ENCODE data around the gene CYP2E1. TPM values are rescaled to one million over a fixed set of nuclear protein-coding genes. Genes with fewer than 3 reads are reported as not detected.
"Not testable (repeated sequence)": the region's sequence is repeated elsewhere in the genome, so short reads cannot be mapped to it uniquely, and the experiment has no call there.

Gene CYP2E1
- total RNA-seq (2014; rRNA removed; shearing (Covaris generic)): not detected in 2 replicates
- polyA plus RNA-seq (2015; cell fraction: cytosol; rRNA removed): 0.20 TPM in 1 of 2 replicates, not detected in the other
- polyA plus RNA-seq (2015; cell fraction: nucleus; rRNA removed): 0.25 and 0.75 TPM in 2 replicates

DNA sequence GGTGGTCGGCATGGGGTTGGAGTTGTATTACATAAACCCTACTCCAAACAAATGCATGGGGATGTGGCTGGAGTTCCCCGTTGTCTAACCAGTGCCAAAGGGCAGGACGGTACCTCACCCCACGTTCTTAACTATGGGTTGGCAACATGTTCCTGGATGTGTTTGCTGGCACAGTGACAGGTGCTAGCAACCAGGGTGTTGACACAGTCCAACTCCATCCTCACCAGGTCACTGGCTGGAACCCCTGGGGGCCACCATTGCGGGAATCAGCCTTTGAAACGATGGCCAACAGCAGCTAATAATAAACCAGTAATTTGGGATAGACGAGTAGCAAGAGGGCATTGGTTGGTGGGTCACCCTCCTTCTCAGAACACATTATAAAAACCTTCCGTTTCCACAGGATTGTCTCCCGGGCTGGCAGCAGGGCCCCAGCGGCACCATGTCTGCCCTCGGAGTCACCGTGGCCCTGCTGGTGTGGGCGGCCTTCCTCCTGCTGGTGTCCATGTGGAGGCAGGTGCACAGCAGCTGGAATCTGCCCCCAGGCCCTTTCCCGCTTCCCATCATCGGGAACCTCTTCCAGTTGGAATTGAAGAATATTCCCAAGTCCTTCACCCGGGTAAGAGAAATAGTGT is at the start of gene CYP2E1:
Gene CYP2E1, plus strand, starts transcription at position 407 of the 632 bp plus-strand sequence. Its CDS starts 33 bp downstream, at position 440.
- DNase-seq (ENCODE audit: low read depth, low spot score): no peak
- in situ Hi-C loops (cut with HindIII; ENCODE audit: low pct_unique_long_range_greater_than_20kb, low sequenced_read_pairs): no loop called here

DNA sequence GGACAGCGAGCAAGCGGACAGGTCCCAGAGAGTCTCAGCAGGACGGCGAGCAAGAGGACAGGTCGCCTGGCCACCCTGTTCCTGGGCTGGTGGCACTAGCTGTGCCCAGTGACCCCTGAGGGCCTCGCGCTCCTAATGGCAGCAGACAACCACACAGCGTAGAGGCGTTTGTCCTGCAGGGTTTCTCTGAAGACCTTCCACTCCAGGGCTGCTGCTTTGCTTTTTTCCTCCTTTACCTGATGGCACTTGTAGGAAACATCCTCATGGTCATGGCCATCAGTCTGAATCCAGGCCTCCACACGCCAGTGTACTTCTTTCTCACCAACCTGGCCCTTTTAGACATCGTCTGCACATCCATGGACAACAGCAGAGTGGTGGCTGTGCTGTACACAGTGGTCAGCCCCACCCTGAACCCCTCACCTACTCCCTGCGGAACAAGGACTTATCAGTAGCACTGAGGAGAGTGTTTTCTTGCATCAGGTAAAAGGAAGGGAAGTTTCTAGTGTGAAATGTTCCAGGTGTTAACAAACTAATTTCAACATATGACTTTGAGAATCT is 46.0 kb upstream of the CYP2E1 start:
- DNase-seq (ENCODE audit: low read depth, low spot score): no peak
- in situ Hi-C loops (cut with HindIII; ENCODE audit: low pct_unique_long_range_greater_than_20kb, low sequenced_read_pairs): no loop called here

DNA sequence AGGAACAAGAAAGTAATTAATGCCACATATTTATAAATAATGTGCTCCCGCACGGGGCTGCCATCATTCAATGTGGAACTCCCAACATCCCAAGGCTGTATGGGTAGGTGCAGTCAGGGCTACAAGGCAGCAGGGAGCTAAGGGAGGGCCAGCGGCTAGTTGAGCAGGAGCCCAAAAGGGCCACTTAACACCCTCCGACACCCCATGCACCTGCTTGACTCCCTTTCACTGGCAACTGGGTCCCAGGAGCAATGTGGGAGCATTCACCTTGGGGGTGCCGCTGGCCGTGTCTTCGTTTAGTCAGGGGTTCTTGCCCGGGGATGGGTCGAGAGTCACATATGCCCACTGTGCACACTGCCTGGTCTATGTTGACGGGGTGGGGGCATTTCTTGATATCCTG is 45.5 kb upstream of the CYP2E1 start:
- no peak for DNase-seq (ENCODE audit: low read depth, low spot score)
- in situ Hi-C loops (cut with HindIII; ENCODE audit: low pct_unique_long_range_greater_than_20kb, low sequenced_read_pairs): no loop called here

- in situ Hi-C loops (cut with HindIII; ENCODE audit: low pct_unique_long_range_greater_than_20kb, low sequenced_read_pairs): no loop called here
- DNase-seq (ENCODE audit: low read depth, low spot score): no peak
These were observed 42.3 kb upstream of the CYP2E1 start for GRCh38 chr10:133484818-133485217.

GRCh38 chr10:133487085-133487484 is 40.1 kb upstream of the CYP2E1 start:
- no peak for DNase-seq (ENCODE audit: low read depth, low spot score)
- in situ Hi-C loops (cut with HindIII; ENCODE audit: low pct_unique_long_range_greater_than_20kb, low sequenced_read_pairs): no loop called here

GRCh38 chr10:133488354-133488753 is 38.8 kb upstream of the CYP2E1 start:
- DNase-seq (ENCODE audit: low read depth, low spot score): no peak
- in situ Hi-C loops (cut with HindIII; ENCODE audit: low pct_unique_long_range_greater_than_20kb, low sequenced_read_pairs): no loop called here

- in situ Hi-C loops (cut with HindIII; ENCODE audit: low pct_unique_long_range_greater_than_20kb, low sequenced_read_pairs): no loop called here
- no peak for DNase-seq (ENCODE audit: low read depth, low spot score)
These were observed 37.2 kb upstream of the CYP2E1 start for GRCh38 chr10:133489816-133490588.

DNA sequence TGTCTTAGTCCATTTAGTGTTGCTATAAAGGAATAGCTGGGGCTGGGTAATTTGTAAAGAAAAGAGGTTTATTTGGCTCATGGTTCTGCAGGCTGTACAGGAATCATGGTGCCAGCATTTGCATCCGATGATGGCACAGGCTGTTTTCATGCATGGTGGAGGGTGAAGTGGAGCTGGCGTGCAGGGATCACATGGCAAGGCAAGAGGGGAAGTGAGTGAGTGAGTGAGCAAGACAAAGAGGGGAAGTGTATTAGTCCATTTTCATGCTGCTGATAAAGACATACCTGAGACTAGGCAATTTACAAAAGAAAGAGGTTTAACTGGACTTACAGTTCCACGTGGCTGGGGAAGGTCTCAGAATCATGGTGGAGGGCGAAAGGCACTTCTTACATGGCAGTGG is 33.6 kb upstream of the CYP2E1 start:
- DNase-seq (ENCODE audit: low read depth, low spot score); in situ Hi-C loops (cut with HindIII; ENCODE audit: low pct_unique_long_range_greater_than_20kb, low sequenced_read_pairs): not testable (repeated sequence)

- in situ Hi-C loops (cut with HindIII; ENCODE audit: low pct_unique_long_range_greater_than_20kb, low sequenced_read_pairs): not testable (repeated sequence)
- peak; percentile 34 for DNase-seq (ENCODE audit: low read depth, low spot score)
These were observed 29.8 kb upstream of the CYP2E1 start for GRCh38 chr10:133497363-133497762.

- in situ Hi-C loops (cut with HindIII; ENCODE audit: low pct_unique_long_range_greater_than_20kb, low sequenced_read_pairs); DNase-seq (ENCODE audit: low read depth, low spot score): not testable (repeated sequence)
These were observed 28.0 kb upstream of the CYP2E1 start for GRCh38 chr10:133499176-133499575.

DNA sequence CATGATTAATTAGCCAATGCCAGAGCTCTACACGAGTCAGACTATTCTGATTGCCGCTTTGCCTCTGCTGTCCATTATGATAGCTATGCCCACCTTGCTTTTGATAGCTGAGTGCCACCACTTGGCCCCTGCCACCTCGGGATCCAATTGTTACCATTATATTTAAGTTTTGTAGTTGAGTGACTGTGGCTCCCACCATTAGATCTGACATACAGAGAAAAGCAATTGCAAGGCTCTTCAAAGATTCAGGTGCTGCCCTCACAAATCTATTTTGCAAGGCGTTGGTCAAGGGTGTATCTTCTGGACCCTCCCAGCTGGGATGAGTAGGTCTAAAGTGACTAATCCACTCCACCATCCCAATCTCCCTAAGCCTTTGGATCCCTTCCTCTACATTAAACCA is 26.3 kb upstream of the CYP2E1 start:
- DNase-seq (ENCODE audit: low read depth, low spot score); in situ Hi-C loops (cut with HindIII; ENCODE audit: low pct_unique_long_range_greater_than_20kb, low sequenced_read_pairs): not testable (repeated sequence)

DNA sequence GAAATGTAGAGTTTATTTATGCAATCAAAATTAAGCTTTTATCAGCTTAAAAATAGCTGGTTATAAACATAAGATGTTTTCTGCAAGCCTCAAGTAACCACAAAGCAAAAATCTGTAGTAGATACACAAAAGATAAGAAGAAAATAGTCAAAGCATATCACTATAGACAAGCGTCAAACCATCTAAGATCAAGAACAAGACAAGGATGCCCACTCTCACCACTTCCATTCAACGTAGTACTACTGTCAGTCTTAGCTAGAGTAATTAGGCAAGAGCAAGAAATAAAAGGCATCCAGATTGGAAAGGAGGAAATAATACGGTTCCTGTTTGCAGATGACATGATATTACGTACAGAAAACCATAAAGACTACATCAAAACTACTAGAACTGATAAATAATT is 17.5 kb upstream of the CYP2E1 start:
- in situ Hi-C loops (cut with HindIII; ENCODE audit: low pct_unique_long_range_greater_than_20kb, low sequenced_read_pairs): no loop called here

GRCh38 chr10:133511408-133511807 is 15.8 kb upstream of the CYP2E1 start:
- in situ Hi-C loops (cut with HindIII; ENCODE audit: low pct_unique_long_range_greater_than_20kb, low sequenced_read_pairs): no loop called here
- DNase-seq (ENCODE audit: low read depth, low spot score): no peak

More for the DNA sequence above, 17.5 kb upstream of the CYP2E1 start:
- DNase-seq (ENCODE audit: low read depth, low spot score): no peak

DNA sequence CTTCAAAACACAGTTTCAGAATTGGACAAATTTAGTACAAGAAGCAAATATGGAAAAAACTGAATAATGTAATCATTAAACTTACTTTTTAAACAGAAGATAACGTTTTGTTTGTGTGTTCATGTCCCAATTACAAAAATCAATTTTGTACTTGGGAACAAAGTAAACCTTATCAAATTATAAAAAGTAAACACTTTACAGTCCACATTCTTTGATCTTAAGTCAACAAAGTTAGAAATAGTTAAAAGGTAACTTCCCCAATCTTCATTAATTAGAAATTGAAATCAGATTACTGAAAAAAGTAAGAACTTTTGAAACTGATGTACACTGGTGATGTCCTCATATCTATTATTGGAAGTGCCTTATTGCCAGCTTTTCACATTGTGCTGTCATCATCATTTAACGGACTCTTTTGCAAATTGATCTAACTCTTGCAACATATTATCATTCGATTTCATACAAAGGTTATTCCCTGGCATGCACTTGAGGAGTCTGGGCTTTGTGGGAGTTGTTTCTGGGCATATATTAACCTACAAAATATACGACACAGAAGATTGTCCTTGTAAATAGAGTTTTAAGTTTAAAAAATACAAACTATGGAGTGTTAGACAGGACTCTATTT is 15.1 kb upstream of the CYP2E1 start:
- DNase-seq (ENCODE audit: low read depth, low spot score): no peak
- in situ Hi-C loops (cut with HindIII; ENCODE audit: low pct_unique_long_range_greater_than_20kb, low sequenced_read_pairs): no loop called here

- DNase-seq (ENCODE audit: low read depth, low spot score): no peak
- in situ Hi-C loops (cut with HindIII; ENCODE audit: low pct_unique_long_range_greater_than_20kb, low sequenced_read_pairs): no loop called here
These were observed 11.7 kb upstream of the CYP2E1 start for GRCh38 chr10:133515471-133515870.

DNA sequence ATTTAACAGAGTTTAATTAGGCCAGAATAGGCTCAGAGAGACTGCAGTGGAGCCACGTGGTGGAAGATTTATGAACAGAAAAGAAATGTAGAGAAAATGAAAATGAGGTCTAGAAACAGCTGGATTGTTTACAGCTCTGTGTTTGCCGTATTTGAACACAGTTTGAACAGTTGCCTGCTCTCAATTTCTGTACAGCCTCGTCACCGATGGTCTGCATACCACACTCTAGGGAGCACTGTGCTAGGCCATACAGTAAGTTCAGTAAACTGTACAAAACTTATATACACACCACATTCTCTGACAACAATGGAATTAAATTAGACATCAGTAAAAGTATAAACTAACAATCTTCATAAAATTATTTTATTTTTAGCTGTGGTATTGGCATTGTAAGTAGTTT is 11.1 kb upstream of the CYP2E1 start:
- in situ Hi-C loops (cut with HindIII; ENCODE audit: low pct_unique_long_range_greater_than_20kb, low sequenced_read_pairs): no loop called here
- no peak for DNase-seq (ENCODE audit: low read depth, low spot score)

DNA sequence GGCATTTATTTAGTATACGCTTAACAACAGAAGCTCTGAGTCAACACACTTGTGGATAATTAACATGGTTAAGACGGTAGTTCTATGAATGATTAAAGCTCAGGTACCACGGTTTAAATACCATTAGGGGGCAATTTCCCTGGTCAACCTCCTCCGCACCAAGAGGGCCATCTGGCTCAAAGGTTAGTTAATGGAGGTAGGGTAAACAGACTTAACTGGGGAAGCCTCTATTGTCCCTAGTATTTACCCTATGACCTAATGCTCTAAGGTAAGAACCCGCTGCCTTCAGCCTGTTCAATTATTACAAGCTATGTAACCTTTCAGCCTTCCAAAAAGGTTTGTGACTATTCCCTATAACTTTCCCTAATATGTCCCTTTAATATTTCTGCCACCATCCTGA is 8.6 kb upstream of the CYP2E1 start:
- DNase-seq (ENCODE audit: low read depth, low spot score); in situ Hi-C loops (cut with HindIII; ENCODE audit: low pct_unique_long_range_greater_than_20kb, low sequenced_read_pairs): not testable (repeated sequence)

GRCh38 chr10:133520193-133520738 is 6.9 kb upstream of the CYP2E1 start:
- in situ Hi-C loops (cut with HindIII; ENCODE audit: low pct_unique_long_range_greater_than_20kb, low sequenced_read_pairs): no loop called here
- DNase-seq (ENCODE audit: low read depth, low spot score): peak; percentile 71
